Measurements from ENCODE around the gene CHKB. TPM values are rescaled to one million over a fixed set of nuclear protein-coding genes. Genes with fewer than 3 reads are reported as not detected.

CHKB gene
- total and polyA plus RNA-seq, 2 of the 8 experiments (the other 6 are each of a cell fraction or from before 2014, with no cell fraction given): 27.9 to 42.2 TPM

GRCh38 chr22:50626314-50626849, 43.7 kb upstream of the CHKB start (continued):
- TF ChIP-seq, protein P1, sequence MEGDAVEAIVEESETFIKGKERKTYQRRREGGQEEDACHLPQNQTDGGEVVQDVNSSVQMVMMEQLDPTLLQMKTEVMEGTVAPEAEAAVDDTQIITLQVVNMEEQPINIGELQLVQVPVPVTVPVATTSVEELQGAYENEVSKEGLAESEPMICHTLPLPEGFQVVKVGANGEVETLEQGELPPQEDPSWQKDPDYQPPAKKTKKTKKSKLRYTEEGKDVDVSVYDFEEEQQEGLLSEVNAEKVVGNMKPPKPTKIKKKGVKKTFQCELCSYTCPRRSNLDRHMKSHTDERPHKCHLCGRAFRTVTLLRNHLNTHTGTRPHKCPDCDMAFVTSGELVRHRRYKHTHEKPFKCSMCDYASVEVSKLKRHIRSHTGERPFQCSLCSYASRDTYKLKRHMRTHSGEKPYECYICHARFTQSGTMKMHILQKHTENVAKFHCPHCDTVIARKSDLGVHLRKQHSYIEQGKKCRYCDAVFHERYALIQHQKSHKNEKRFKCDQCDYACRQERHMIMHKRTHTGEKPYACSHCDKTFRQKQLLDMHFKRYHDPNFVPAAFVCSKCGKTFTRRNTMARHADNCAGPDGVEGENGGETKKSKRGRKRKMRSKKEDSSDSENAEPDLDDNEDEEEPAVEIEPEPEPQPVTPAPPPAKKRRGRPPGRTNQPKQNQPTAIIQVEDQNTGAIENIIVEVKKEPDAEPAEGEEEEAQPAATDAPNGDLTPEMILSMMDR (IDR thresholded peaks at IDR 0.05; ENCODE audit: control extremely low read depth in 1 of 3, insufficient read depth in 1 of 3, low read depth in 1 of 3, low read length in 3 of 3): no peak
- TF ChIP-seq CHD7 (IDR thresholded peaks at IDR 0.05; ENCODE audit: insufficient replicate concordance, low read length) (no peak), TEAD4 (IDR thresholded peaks at IDR 0.05; ENCODE audit: low read depth, low read length) (no peak)
